HG03575 (cell line): ENCODE measurements around the gene SLC46A2.

ENCODE experiments used
- ATAC-seq: cut with Tn5 transposase; IDR thresholded peaks from one replicate; pipeline ENCODE4 v1.9.1; 2021; ENCODE audit not compliant: unreplicated experiment, insufficient number of reproducible peaks, low FRiP score; ENCODE audit errors: extremely low read depth

SLC46A2 gene

GRCh38 chr9:112891521-112891920 lies 845 bp upstream of the SLC46A2 start:
- no peak for ATAC-seq

DNA sequence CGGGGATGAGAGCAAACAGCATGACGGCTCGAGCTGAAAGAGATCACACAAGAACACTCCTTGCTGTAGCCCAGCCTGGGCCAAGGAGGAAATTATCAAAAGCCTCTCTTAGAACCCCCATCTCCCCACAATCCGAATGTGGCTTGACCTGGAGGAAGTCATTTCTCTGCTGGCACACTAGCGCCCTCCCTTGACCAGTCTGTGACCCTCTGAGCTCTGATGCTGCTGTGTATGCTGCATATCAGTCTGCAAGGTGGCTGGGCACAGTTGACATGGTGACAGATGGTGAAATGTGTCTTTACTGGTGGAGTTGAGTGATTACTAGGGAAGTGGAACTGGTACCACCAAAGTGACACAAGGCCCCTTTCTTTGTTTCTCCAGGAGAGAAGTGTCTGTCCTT lies 3.3 kb downstream of the SLC46A2 start:
- ATAC-seq: no peak

- no peak for ATAC-seq
Observed at GRCh38 chr9:112886351-112886750, 4.3 kb downstream of the SLC46A2 start.

- no peak for ATAC-seq
Observed at GRCh38 chr9:112885324-112885723, 5.4 kb downstream of the SLC46A2 start.

DNA sequence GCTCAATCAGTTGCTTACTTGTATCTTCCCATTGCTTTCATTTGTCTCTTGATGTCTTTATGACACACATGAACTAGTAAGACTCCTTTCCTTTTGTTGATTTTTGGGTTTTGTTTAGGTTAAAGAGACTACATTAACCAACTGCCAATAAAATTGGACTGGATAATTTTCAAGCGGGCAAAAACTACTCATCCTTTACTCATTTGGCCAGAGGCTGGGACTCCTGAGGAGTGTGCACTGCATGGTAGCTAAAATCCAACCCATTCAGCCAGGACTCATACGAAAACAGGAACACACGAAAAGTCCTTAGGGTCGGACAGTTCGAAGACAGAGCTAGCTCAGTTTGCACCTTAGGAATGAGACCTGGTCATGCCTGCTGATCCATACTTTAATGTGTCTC lies 6.0 kb downstream of the SLC46A2 start:
- ATAC-seq: no peak

- no peak for ATAC-seq
Observed at GRCh38 chr9:112884101-112884500, 6.6 kb downstream of the SLC46A2 start.

GRCh38 chr9:112881331-112881730 lies 9.3 kb downstream of the SLC46A2 start:
- no peak for ATAC-seq

- no peak for ATAC-seq
Observed at GRCh38 chr9:112880650-112881049, 10.0 kb downstream of the SLC46A2 start.

- no peak for ATAC-seq
Observed at GRCh38 chr9:112878752-112879151, 11.9 kb downstream of the SLC46A2 start.

DNA sequence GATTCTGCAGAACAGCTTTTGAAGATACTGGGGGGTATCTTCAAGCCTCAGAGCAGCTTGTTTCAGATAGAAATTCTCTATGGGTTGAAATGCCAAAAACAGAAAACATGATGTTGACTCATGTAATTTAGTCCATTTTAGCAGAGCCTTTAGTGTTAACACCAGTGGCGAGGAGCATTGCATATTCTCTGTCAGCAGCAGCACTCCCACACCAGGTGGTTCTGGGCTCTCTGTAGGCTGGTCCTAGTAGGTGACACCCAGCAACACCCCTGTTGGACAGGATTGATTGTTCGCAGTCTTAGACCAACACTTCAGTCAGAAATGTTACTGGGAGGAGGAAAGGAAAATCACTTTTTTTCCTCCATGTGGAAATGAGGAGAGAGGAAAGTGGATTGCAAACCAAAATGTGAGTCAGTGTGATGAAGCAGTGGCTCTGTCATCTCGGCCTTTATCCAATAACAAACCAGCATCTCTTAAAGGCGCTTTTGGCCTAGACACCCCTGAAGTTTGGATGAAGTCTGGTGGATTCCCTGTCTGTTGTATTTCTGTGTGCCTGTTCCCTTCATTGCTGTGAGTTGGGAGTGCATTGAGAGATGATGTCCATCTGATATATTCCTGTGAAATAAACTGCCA lies 16.8 kb downstream of the SLC46A2 start:
- no peak for ATAC-seq

GRCh38 chr9:112872019-112872418 lies 18.7 kb downstream of the SLC46A2 start:
- no peak for ATAC-seq

DNA sequence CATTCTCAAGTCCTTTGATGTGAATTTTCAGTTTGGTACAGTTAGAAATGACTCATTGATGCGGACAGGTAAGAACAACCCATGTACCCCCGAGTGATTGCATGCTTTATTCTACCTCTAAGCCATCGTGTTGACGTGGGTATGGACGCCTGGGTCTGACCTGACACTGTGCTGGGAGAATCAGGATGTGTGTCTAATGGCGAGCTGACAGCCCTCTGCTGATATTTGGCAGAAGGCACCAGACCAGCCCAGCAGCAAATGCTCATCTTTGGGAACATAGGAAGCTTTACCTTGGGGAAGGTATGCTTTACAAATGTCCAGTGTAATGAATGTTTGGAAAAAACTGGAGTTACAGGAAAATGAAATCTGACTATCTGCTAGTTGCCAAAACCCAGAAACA lies 20.1 kb downstream of the SLC46A2 start:
- ATAC-seq: no peak

DNA sequence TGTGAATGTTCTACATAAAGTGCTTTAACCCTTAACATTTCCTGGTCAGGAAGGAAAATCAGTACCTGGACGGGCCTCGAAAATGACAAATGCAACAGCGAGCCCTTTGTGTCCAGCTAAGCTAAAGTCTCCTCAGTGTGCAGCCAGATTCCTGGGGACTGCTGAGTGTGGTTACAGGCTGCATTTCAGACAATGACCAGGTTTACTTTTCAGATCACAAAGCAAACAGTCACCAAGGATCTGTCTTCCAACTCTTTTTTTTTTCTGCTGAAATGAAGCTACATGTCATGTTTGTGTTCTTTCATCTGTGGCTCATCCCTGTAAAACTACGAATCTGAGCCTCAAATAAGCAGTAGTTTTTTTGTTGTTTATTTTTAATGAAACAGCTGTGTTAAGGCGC lies 20.8 kb downstream of the SLC46A2 start:
- ATAC-seq: no peak

DNA sequence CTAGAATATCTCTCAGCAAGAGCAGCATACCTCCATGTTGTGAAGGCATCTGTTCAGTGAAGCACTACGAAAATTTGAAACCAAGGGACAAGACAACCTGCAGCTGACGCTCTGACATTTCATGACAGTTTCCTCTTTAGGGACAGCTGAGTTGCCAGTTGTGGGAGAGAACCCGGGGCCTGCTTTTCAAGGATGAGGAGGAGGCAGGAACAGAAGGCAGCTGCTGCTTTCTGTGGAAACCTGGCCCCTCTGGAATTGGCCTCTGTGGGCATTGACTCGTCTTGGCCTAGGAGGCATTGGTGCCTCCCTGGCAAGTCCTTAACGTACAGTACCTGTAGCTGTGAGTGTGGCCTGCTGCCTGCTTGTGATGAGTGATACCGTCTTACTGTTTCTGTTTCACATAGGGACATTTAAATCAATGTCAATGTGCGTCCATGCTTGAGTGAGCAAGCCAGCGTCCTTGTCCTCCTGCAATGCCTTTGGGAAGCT lies 21.6 kb downstream of the SLC46A2 start:
- no peak for ATAC-seq

- ATAC-seq: no peak
Observed at GRCh38 chr9:112868461-112868860, 22.2 kb downstream of the SLC46A2 start.

GRCh38 chr9:112867275-112867991 lies 23.2 kb downstream of the SLC46A2 start:
- ATAC-seq: no peak

DNA sequence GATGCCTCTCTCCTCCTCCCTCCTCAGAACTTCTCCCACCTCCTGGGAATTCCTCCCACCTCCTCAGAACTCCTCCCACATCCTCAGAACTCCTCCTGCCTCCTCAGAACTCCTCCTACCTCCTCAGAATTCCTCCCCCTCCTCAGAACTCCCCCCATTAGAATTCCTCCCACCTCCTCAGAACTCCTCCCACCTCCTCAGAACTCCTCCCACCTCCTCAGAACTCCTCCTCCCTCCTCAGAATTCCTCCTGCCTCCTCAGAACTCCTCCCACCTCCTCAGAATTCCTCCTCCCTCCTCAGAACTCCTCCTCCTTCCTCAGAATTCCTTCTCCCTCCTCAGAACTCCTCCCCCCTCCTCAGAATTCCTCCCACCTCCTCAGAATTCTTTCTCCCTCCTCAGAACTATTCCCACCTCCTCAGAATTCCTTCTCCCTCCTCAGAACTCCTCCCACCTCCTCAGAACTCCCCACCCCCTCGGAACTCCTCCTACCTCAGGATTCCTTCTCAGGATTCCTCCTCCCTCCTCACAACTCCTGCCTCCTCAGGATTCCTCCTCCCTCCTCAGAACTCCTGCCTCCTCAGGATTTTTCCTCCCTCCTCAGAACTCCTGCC lies 23.9 kb downstream of the SLC46A2 start:
- ATAC-seq: no peak

DNA sequence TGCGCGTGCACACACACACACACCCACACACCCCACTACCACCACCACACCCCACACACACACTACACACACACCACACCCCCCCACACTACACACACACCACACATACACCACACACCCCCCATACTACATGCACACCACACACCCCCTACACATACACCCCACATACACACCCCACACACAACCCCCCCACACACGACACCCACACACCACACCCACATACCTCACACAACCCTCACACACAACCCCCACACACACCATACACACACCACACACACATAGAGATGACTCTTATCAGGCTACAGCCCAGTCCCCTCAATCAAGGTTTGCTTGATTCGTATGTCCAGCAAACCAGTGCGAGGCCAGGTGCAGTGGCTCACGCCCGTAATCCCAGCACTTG lies 25.7 kb downstream of the SLC46A2 start:
- no peak for ATAC-seq

GRCh38 chr9:112864403-112864802 lies 26.3 kb downstream of the SLC46A2 start:
- no peak for ATAC-seq

DNA sequence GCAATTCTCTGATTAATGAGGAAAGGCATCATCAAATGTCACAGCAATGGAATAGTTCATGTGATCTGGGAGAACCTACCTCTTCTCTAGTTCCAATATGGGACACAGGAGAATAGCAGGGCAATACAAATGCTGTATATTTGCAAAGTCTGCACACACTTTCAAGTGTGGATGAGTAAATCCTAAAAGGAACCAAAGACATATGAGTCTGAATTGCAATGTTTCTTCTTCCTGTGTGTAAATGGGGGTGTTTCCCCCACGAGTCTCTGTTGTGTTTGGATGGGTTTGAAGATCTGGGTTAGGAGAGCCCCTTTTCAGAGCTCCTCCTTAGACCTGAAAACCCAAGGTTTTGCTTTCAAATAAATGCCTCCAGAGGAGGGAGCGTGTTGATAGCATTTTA lies 26.9 kb downstream of the SLC46A2 start:
- ATAC-seq: no peak
